ENCODE data around the gene CALM1.

Gene CALM1

DNA sequence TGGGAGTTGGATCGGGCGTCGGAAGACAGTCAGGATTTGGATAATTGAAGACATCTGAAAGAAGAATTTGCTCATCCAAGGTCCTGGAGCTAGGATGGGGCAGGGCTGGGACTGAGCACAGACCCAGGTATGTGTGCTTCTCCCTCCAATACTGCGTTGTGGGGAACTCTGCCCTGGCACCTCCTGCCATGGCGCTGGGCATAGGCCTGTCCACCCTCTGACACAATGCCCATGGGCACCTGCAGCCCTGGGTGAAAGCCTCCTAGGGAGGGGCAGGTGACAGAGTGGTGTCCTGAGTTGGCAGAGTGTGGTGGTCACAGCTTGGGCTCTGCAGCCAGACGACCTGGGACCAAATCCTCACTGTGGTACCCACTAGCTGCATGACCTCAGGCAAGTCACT lies 53.3 kb downstream of the CALM1 start:
- TF ChIP-seq CTCF (IDR thresholded peaks at IDR 0.05; ENCODE audit: extremely low read depth, missing control alignments) = no peak

DNA sequence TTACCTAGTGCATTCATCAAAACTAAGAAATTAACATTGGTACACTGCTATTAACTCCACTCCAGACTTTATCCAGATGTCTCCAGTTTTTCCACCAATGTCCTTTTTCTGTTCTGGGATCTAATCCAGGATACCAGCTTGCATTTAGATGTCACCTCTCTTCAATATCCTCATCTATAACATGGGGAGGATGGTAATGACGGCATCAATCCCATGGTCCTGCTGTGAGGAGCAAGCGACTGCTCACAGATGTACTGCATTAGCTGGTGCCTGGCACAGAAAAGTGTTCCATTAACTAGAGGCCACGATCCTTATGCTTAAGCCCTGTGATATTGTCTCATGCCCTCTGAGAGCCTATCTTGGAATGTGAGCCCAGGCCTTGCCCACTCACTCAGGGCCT lies 53.8 kb downstream of the CALM1 start:
- no peak for TF ChIP-seq CTCF (IDR thresholded peaks at IDR 0.05; ENCODE audit: extremely low read depth, missing control alignments)
- no peak for DNase-seq (ENCODE audit: low spot score)

More for the DNA sequence above, 53.3 kb downstream of the CALM1 start:
- DNase-seq (ENCODE audit: low spot score) = no peak

DNA sequence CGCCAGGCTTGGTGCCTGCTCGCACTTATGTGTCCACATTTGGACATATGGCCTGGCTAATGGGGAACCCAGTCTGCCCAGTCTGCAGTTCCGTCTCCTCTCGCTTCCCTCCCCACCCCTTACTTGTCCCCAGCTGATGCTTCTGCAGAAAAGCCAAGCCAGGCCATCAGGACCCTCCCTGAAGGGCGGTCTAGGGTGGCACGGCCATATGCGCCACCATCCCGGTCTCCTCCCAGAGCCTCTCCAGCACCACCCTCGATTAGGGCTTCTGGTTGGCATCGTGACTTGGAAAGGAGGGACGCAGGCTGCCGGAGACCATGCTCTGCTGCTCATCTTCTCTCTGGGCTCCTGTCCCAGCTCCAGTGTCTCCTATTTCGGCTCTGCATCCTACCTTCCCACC lies 54.6 kb downstream of the CALM1 start:
- DNase-seq (ENCODE audit: low spot score) = no peak
- no peak for TF ChIP-seq CTCF (IDR thresholded peaks at IDR 0.05; ENCODE audit: extremely low read depth, missing control alignments)

GRCh38 chr14:90451961-90452360 lies 55.1 kb downstream of the CALM1 start:
- DNase-seq (ENCODE audit: low spot score) = no peak
- TF ChIP-seq CTCF (IDR thresholded peaks at IDR 0.05; ENCODE audit: extremely low read depth, missing control alignments) = no peak

DNA sequence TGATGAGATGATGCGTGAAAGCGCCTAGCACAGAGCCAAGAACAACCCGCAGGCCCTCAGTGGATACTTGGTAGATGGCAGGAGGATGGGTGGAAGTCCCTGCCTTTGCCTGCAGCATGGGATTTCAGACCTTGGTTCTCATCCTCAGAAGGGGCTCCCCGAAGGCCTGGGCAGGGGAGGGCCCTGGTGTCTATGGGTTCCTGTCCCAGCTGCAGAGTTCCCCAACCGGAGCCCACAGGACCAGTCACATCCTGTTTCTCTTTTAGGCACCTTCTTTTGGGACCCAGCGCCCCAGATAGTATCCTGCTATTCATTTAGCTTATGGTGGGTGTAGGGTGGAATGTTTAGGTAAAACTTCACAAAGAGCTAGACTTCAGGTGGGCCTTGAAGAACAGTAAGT lies 55.5 kb downstream of the CALM1 start:
- no peak for DNase-seq (ENCODE audit: low spot score)
- no peak for TF ChIP-seq CTCF (IDR thresholded peaks at IDR 0.05; ENCODE audit: extremely low read depth, missing control alignments)

DNA sequence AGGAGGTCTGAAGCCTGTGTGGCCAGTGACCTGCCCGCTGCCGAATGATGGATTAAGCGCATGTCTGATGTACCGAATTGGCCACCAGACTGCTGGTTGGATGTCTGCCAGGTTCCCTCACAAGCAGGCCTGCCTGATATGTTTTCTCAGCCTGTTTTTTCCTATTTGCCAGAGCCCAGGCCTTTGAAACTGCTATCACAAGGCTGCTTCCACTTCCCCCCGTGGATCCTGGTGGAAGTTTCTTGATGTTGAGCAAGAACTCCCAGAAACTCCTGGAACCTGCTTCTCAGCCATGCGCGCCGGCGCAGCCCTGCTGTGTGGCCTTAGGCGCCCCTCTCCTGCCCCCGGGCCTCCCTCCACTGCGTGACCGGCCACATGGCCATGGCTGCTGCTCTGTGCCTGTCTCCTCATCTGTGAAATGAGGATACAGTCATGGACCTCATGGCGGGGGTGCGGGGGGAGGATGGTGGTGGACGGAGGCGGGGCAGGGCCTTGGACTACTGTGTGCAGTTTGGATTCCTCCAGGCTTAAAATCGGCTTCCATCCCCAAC lies 56.6 kb downstream of the CALM1 start:
- TF ChIP-seq CTCF (IDR thresholded peaks at IDR 0.05; ENCODE audit: extremely low read depth, missing control alignments) = no peak
- DNase-seq (ENCODE audit: low spot score) = no peak

DNA sequence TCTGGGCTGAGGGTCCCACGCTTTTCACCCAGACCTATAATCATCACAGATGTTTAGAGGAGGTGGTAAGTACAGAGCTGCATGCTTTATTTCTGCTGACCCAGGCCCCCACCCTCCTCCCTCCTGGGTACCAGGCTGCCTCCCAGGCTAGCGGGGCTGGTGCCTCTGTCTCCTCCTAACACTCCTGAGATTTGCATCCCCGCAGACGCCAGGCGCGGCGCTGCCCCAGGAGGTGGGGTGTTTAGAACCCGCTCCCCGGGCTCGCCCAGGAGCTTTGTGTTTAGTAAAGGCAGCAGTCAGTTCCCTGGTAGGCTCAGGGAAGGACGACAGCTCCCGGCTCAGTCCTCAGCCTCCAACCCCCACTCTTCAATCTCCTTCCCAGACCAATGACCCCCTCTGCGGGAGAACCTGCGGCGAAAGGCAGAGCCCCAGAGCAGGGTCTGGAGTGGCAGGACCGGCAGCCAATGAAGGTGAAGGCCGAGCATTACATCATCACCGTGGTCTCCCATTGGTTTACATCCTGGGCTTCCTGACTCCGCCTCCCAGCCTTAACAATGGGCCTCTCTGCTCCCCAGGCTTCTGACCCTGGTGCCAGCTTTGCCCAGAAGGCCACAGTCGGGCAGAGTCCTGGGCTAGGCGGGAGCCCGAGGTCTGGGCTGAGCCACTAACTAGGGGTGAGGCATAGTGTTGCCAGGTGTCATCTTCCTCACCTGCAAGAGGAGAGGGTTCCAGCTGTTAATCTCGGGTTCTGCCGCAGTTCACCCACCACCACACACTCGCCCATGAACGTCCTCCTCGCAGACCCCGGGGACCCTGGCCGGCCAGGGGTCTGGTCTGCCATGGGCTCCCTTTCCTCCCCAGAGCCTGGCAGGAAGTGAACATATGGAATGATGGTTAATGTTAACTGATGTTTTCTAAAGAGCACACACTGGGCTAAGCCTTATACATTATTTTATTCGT lies 57.5 kb downstream of the CALM1 start:
- no peak for DNase-seq (ENCODE audit: low spot score)
- TF ChIP-seq CTCF (IDR thresholded peaks at IDR 0.05; ENCODE audit: extremely low read depth, missing control alignments) = no peak
